Choroid plexus epithelial cell (primary cell): Measurements from ENCODE around the gene TOM1L1.

Experiments
- DNase-seq: peaks from one replicate; pipeline ENCODE4 v3.0.0-alpha.2; 2010; ENCODE audit warnings: low read depth
- H3K4me3 ChIP-seq: 2 replicates; pipeline ENCODE4 v1.5.1; 2011; ENCODE audit warnings: low read depth, mild to moderate bottlenecking, control low read depth, low read length, moderate library complexity
- CTCF ChIP-seq: conservative IDR thresholded peaks from 2 replicates; pipeline ENCODE4 v1.5.1; 2011; ENCODE audit warnings: low read depth, mild to moderate bottlenecking, control low read depth, inconsistent platforms, low read length, moderate library complexity

Gene TOM1L1

GRCh38 chr17:54882950-54883349, 17.7 kb upstream of the TOM1L1 start:
- no peak for TF ChIP-seq CTCF
- DNase-seq: no peak

GRCh38 chr17:54883939-54884338, 16.7 kb upstream of the TOM1L1 start:
- no peak overlapping the region for H3K4me3 ChIP-seq
- DNase-seq: no peak

More at GRCh38 chr17:54882950-54883349, 17.7 kb upstream of the TOM1L1 start:
- no peak overlapping the region for H3K4me3 ChIP-seq

GRCh38 chr17:54887787-54888186, 12.9 kb upstream of the TOM1L1 start:
- DNase-seq: no peak
- H3K4me3 ChIP-seq: no peak overlapping the region
- TF ChIP-seq CTCF: no peak

More at GRCh38 chr17:54883939-54884338, 16.7 kb upstream of the TOM1L1 start:
- no peak for TF ChIP-seq CTCF

GRCh38 chr17:54888254-54888653, 12.4 kb upstream of the TOM1L1 start:
- DNase-seq: no peak
- no peak for TF ChIP-seq CTCF
- no peak overlapping the region for H3K4me3 ChIP-seq

- no peak for DNase-seq
- no peak for TF ChIP-seq CTCF
- H3K4me3 ChIP-seq: no peak overlapping the region
Observed at GRCh38 chr17:54888981-54889380, 11.7 kb upstream of the TOM1L1 start.

- peak; percentile 86 for DNase-seq
- no peak overlapping the region for H3K4me3 ChIP-seq
- peak; percentile 65 for TF ChIP-seq CTCF
Observed at GRCh38 chr17:54891176-54891821, 9.4 kb upstream of the TOM1L1 start.

GRCh38 chr17:54892360-54892759, 8.3 kb upstream of the TOM1L1 start:
- DNase-seq: no peak
- H3K4me3 ChIP-seq: no peak overlapping the region
- no peak for TF ChIP-seq CTCF
